ENCODE results near the gene DUSP28. TPM values are rescaled to one million over a fixed set of nuclear protein-coding genes. Genes with fewer than 3 reads are reported as not detected.

Gene DUSP28
- total and polyA plus RNA-seq, 2 experiments from 2014 or later, result 2.7 to 4.3 TPM

DNA sequence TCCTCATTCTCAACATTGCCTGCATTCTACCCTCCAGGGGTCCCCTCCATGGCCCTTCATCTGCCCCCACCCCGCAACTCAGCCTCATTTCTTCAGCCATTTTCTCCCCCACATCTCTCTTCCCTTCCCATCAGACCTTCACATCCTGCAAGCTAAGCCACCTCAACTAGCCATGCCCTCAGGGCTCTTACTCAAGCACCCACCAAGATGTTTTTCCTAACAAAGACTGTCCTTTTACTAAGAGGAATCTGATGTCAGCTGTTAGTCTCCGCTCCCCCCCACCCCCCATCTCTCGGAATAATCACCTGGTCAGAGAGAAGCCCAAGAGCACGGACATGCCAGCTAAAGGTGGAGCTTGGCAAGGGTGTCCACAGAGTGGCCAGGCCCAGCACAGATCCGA is 21.7 kb downstream of the DUSP28 start:
- H3F3A ChIP-seq (replicated peaks; ENCODE audit: low read depth), result 0 out of 2 replicates have a peak, but pooled peaks cover 2% of the 10 kb centered on the region
- H3K79me2 ChIP-seq (replicated peaks; ENCODE audit: insufficient read depth), result peaks cover 51% of the 10 kb centered on the region
- no peak for ATAC-seq
- DNase-seq (ENCODE audit: low spot score), result no peak
- H3K27ac ChIP-seq (ENCODE audit: low read depth), result no peak overlapping the region
- no peak for TF ChIP-seq ZNF114 (CRISPR knock-in tag; IDR thresholded peaks at IDR 0.05)
- TF ChIP-seq REST (IDR thresholded peaks at IDR 0.05; ENCODE audit: unreplicated experiment), result no peak
- no peak for TF ChIP-seq ZNF331 (CRISPR knock-in tag; IDR thresholded peaks at IDR 0.05; ENCODE audit: low read depth)
- no peak for TF ChIP-seq EZH2phosphoT487 (IDR thresholded peaks at IDR 0.05; ENCODE audit: unreplicated experiment)
- TF ChIP-seq, protein P1, sequence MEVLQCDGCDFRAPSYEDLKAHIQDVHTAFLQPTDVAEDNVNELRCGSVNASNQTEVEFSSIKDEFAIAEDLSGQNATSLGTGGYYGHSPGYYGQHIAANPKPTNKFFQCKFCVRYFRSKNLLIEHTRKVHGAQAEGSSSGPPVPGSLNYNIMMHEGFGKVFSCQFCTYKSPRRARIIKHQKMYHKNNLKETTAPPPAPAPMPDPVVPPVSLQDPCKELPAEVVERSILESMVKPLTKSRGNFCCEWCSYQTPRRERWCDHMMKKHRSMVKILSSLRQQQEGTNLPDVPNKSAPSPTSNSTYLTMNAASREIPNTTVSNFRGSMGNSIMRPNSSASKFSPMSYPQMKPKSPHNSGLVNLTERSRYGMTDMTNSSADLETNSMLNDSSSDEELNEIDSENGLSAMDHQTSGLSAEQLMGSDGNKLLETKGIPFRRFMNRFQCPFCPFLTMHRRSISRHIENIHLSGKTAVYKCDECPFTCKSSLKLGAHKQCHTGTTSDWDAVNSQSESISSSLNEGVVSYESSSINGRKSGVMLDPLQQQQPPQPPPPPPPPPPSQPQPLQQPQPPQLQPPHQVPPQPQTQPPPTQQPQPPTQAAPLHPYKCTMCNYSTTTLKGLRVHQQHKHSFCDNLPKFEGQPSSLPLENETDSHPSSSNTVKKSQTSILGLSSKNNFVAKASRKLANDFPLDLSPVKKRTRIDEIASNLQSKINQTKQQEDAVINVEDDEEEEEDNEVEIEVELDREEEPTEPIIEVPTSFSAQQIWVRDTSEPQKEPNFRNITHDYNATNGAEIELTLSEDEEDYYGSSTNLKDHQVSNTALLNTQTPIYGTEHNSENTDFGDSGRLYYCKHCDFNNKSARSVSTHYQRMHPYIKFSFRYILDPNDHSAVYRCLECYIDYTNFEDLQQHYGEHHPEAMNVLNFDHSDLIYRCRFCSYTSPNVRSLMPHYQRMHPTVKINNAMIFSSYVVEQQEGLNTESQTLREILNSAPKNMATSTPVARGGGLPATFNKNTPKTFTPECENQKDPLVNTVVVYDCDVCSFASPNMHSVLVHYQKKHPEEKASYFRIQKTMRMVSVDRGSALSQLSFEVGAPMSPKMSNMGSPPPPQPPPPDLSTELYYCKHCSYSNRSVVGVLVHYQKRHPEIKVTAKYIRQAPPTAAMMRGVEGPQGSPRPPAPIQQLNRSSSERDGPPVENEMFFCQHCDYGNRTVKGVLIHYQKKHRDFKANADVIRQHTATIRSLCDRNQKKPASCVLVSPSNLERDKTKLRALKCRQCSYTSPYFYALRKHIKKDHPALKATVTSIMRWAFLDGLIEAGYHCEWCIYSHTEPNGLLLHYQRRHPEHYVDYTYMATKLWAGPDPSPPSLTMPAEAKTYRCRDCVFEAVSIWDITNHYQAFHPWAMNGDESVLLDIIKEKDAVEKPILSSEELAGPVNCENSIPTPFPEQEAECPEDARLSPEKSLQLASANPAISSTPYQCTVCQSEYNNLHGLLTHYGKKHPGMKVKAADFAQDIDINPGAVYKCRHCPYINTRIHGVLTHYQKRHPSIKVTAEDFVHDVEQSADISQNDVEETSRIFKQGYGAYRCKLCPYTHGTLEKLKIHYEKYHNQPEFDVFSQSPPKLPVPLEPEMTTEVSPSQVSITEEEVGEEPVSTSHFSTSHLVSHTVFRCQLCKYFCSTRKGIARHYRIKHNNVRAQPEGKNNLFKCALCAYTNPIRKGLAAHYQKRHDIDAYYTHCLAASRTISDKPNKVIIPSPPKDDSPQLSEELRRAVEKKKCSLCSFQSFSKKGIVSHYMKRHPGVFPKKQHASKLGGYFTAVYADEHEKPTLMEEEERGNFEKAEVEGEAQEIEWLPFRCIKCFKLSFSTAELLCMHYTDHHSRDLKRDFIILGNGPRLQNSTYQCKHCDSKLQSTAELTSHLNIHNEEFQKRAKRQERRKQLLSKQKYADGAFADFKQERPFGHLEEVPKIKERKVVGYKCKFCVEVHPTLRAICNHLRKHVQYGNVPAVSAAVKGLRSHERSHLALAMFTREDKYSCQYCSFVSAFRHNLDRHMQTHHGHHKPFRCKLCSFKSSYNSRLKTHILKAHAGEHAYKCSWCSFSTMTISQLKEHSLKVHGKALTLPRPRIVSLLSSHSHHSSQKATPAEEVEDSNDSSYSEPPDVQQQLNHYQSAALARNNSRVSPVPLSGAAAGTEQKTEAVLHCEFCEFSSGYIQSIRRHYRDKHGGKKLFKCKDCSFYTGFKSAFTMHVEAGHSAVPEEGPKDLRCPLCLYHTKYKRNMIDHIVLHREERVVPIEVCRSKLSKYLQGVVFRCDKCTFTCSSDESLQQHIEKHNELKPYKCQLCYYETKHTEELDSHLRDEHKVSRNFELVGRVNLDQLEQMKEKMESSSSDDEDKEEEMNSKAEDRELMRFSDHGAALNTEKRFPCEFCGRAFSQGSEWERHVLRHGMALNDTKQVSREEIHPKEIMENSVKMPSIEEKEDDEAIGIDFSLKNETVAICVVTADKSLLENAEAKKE (CRISPR knock-in tag; IDR thresholded peaks at IDR 0.05), result no peak
- no peak for TF ChIP-seq CREB1 (CRISPR knock-in tag; IDR thresholded peaks at IDR 0.05; ENCODE audit: low read depth)
- TF ChIP-seq POLR2AphosphoS5 (IDR thresholded peaks at IDR 0.05; ENCODE audit: low read depth), result no peak
- TF ChIP-seq, protein P2, sequence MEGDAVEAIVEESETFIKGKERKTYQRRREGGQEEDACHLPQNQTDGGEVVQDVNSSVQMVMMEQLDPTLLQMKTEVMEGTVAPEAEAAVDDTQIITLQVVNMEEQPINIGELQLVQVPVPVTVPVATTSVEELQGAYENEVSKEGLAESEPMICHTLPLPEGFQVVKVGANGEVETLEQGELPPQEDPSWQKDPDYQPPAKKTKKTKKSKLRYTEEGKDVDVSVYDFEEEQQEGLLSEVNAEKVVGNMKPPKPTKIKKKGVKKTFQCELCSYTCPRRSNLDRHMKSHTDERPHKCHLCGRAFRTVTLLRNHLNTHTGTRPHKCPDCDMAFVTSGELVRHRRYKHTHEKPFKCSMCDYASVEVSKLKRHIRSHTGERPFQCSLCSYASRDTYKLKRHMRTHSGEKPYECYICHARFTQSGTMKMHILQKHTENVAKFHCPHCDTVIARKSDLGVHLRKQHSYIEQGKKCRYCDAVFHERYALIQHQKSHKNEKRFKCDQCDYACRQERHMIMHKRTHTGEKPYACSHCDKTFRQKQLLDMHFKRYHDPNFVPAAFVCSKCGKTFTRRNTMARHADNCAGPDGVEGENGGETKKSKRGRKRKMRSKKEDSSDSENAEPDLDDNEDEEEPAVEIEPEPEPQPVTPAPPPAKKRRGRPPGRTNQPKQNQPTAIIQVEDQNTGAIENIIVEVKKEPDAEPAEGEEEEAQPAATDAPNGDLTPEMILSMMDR (conservative IDR thresholded peaks at IDR 0.05; ENCODE audit: low read depth in 2 of 2), result no peak
- TF ChIP-seq JUNB (IDR thresholded peaks at IDR 0.05; ENCODE audit: unreplicated experiment), result no peak
- no peak for TF ChIP-seq EZH2 (IDR thresholded peaks at IDR 0.05; ENCODE audit: low read depth, unreplicated experiment)
- TF ChIP-seq STAT1 (IDR thresholded peaks at IDR 0.05; ENCODE audit: unreplicated experiment), result no peak
- no peak for TF ChIP-seq ETS1 (IDR thresholded peaks at IDR 0.05)
- no peak for TF ChIP-seq NANOG (IDR thresholded peaks at IDR 0.05; ENCODE audit: borderline replicate concordance)
- H3K27me3 ChIP-seq (ENCODE audit: insufficient read depth), result no peaks in the 10 kb centered on the region
- Mint-ChIP-seq H3K4me1 (peaks cover 25% of the 10 kb centered on the region), H3K27ac (no peak overlapping the region), H3K4me3 (no peak overlapping the region), H3K9me3 (no peaks in the 10 kb centered on the region), H3K36me3 (ENCODE audit: low read depth) (peaks cover 3% of the 10 kb centered on the region; the same call in 2 of the 3 replicates), H3K27me3 (ENCODE audit: insufficient read depth, low read depth, poor library complexity) (peaks cover 19% of the 10 kb centered on the region)
- H3K36me3 ChIP-seq (ENCODE audit: insufficient read depth), result no peaks in the 10 kb centered on the region
- peaks cover 10% of the 10 kb centered on the region for H3K4me1 ChIP-seq (ENCODE audit: insufficient read depth)
- no peak overlapping the region for H3K4me2 ChIP-seq
- no peak overlapping the region for H3K4me3 ChIP-seq
- peaks cover 25% of the 10 kb centered on the region for H4K20me1 ChIP-seq (replicated peaks; ENCODE audit: insufficient read depth)
- no peaks in the 10 kb centered on the region for H3K9me2 ChIP-seq (ENCODE audit: insufficient read depth)
- H2AFZ ChIP-seq, result no peak overlapping the region

Measured in GM23338 (cell line).